Neural cell (in vitro differentiated cells): ENCODE results near the gene CTNNA1. TPM values are rescaled to one million over a fixed set of nuclear protein-coding genes. Genes with fewer than 3 reads are reported as not detected.
A peak's percentile ranks its signal among the peaks of the same experiment; 100 is the strongest.

Experiments used
- H2AFZ ChIP-seq: fragments of 200-600, 300-800 bp; sonication (generic), shearing (Covaris generic); 2 replicates; pipeline ENCODE4 v1.6.0; 2014; ENCODE audit warnings: low read depth, mild to moderate bottlenecking, antibody characterized with exemption, low read length, moderate library complexity
- H3F3A ChIP-seq: fragments of 200-600 bp; shearing (Covaris generic); 2 replicates; pipeline ENCODE4 v1.6.1; 2016; ENCODE audit warnings: mild to moderate bottlenecking, moderate library complexity, mixed read lengths, antibody characterized with exemption, low read length; ENCODE audit not compliant: insufficient read depth, poor library complexity, severe bottlenecking
- H3K27ac ChIP-seq: fragments of 200-600, 300-800 bp; sonication (generic), shearing (Covaris generic); 2 replicates; pipeline ENCODE4 v1.5.1; 2014; ENCODE audit warnings: mild to moderate bottlenecking, low read length, moderate library complexity
- H3K27me3 ChIP-seq: fragments of 300-800, 200-600 bp; sonication (generic), shearing (Covaris generic); 2 replicates; pipeline ENCODE4 v1.6.0; 2014; ENCODE audit warnings: mild to moderate bottlenecking, low read depth, low read length, moderate library complexity; ENCODE audit not compliant: insufficient read depth
- H3K36me3 ChIP-seq: fragments of 300-800, 200-600 bp; sonication (generic), shearing (Covaris generic); 2 replicates; pipeline ENCODE4 v1.5.1; 2014; ENCODE audit warnings: mild to moderate bottlenecking, antibody characterized with exemption, low read length, moderate library complexity; ENCODE audit not compliant: insufficient read depth
- H3K4me2 ChIP-seq: fragments of 300-800, 200-600 bp; sonication (generic), shearing (Covaris generic); 2 replicates; pipeline ENCODE4 v1.6.0; 2014; ENCODE audit warnings: mild to moderate bottlenecking, low read length
- H3K4me3 ChIP-seq: fragments of 300-800, 200-600 bp; sonication (generic), shearing (Covaris generic); 2 replicates; pipeline ENCODE4 v1.5.1; 2014; ENCODE audit warnings: mild to moderate bottlenecking, low read length, moderate library complexity
- H3K79me2 ChIP-seq: fragments of 200-600 bp; shearing (Covaris generic); replicated peaks from 2 replicates; pipeline ENCODE4 v1.6.0; 2014; ENCODE audit warnings: mild to moderate bottlenecking, low read length, moderate library complexity; ENCODE audit not compliant: insufficient read depth
- H3K9ac ChIP-seq: fragments of 300-800, 200-600 bp; sonication (generic), shearing (Covaris generic); 2 replicates; pipeline ENCODE4 v1.6.1; 2016; ENCODE audit warnings: mild to moderate bottlenecking, low read length, mixed read lengths
- H3K9me2 ChIP-seq: fragments of 200-600 bp; shearing (Covaris generic); 2 replicates; pipeline ENCODE4 v1.6.1; 2016; ENCODE audit warnings: mild to moderate bottlenecking, low read length, mixed read lengths; ENCODE audit not compliant: insufficient read depth
- H3K9me3 ChIP-seq: fragments of 200-600, 300-800 bp; sonication (generic), shearing (Covaris generic); 2 replicates; pipeline ENCODE4 v1.6.1; 2016; ENCODE audit warnings: mild to moderate bottlenecking, mixed run types, low read length, moderate library complexity, mixed read lengths
- H4K20me1 ChIP-seq: fragments of 200-600 bp; shearing (Covaris generic); 2 replicates; pipeline ENCODE4 v1.6.1; 2016; ENCODE audit warnings: mild to moderate bottlenecking, mixed run types; ENCODE audit not compliant: insufficient read depth
- CTCF ChIP-seq: fragments of 450-650 bp; IDR thresholded peaks from 2 replicates; pipeline ENCODE4 v1.5.1; 2014; ENCODE audit warnings: antibody characterized with exemption, mild to moderate bottlenecking, moderate library complexity; ENCODE audit not compliant: poor library complexity, severe bottlenecking
- EP300 ChIP-seq: fragments of 450-650 bp; conservative IDR thresholded peaks from 2 replicates; pipeline ENCODE4 v1.6.1; 2014; ENCODE audit warnings: antibody characterized with exemption, mild to moderate bottlenecking, moderate library complexity; ENCODE audit not compliant: poor library complexity, severe bottlenecking
- EZH2 ChIP-seq: fragments of 200-600, 300-800 bp; shearing (Covaris generic), sonication (generic); IDR thresholded peaks from 2 replicates; pipeline ENCODE4 v1.6.1; 2014; ENCODE audit warnings: antibody characterized with exemption, low read length, borderline replicate concordance, mild to moderate bottlenecking; ENCODE audit not compliant: insufficient read depth, poor library complexity, severe bottlenecking
- MXI1 ChIP-seq: fragments of 450-650 bp; conservative IDR thresholded peaks from 2 replicates; pipeline ENCODE4 v1.6.1; 2014; ENCODE audit warnings: antibody characterized with exemption, mild to moderate bottlenecking; ENCODE audit not compliant: poor library complexity, severe bottlenecking
- POLR2AphosphoS5 ChIP-seq: IDR thresholded peaks from 2 replicates; pipeline ENCODE4 v1.6.1; 2012
- RAD21 ChIP-seq: fragments of 450-650 bp; conservative IDR thresholded peaks from 2 replicates; pipeline ENCODE4 v1.6.1; 2014; ENCODE audit warnings: antibody characterized with exemption, mild to moderate bottlenecking, moderate library complexity
- REST ChIP-seq: IDR thresholded peaks from 2 replicates; pipeline ENCODE4 v1.6.1; 2012; ENCODE audit warnings: borderline replicate concordance
- SMC3 ChIP-seq: fragments of 450-650 bp; conservative IDR thresholded peaks from 2 replicates; pipeline ENCODE4 v1.6.1; 2014; ENCODE audit warnings: antibody characterized with exemption, mild to moderate bottlenecking, moderate library complexity; ENCODE audit not compliant: poor library complexity
- TAF1 ChIP-seq: IDR thresholded peaks from 2 replicates; pipeline ENCODE4 v1.6.1; 2012; ENCODE audit warnings: low read depth
- polyA plus RNA-seq: library from polyadenylated mRNA; depleted of rRNA; stranded (reverse); fragments of >200 nt; gene quantifications from 2 replicates; pipeline ENCODE4 v1.2.3, GENCODE V29; 2014

CTNNA1 gene
- polyA plus RNA-seq, 1 donor from 2014 or later = 87.9 TPM

GRCh38 chr5:138875946-138876345, 122.7 kb downstream of the CTNNA1 start:
- TF ChIP-seq REST (no peak), RAD21 (no peak), POLR2AphosphoS5 (no peak), TAF1 (no peak), MXI1 (no peak), SMC3 (no peak), CTCF (no peak), EP300 (no peak), EZH2 (no peak)
- Histone ChIP-seq H3K79me2 (peaks cover 34% of the 10 kb centered on the region), H3K36me3 (no peaks in the 10 kb centered on the region), H3K27ac (peak overlapping the region; percentile 91), H3K9me2 (no peaks in the 10 kb centered on the region), H3K27me3 (no peaks in the 10 kb centered on the region), H3K4me2 (peak overlapping the region; percentile 90), H3K9ac (peak overlapping the region; percentile 71), H4K20me1 (no peaks in the 10 kb centered on the region), H2AFZ (no peak overlapping the region), H3F3A (no peaks in the 10 kb centered on the region), H3K4me3 (peak overlapping the region; percentile 66), H3K9me3 (no peaks in the 10 kb centered on the region)

DNA sequence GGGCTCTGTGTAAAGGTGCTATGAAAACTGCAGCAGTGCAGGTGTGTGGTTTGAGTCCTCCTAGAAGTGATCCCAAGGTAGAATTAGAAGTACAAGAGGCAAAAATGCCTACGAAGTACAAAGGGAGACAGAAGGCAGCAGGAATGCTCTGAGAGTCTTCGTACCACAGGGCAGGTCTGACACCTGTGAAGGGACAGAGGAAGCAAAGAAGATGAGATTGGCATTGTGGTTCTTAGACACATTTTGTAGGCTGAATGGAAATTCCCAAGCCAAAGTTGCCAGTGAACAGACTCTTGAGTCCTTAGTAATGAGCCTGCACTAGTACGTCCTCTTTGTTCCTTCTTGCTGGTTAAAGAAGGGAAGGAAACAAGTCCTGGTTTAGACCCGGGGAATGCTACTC, 123.6 kb downstream of the CTNNA1 start:
- no peaks in the 10 kb centered on the region for H3K9me2 ChIP-seq
- peak overlapping the region; percentile 66 for H3K4me3 ChIP-seq
- no peaks in the 10 kb centered on the region for H3F3A ChIP-seq
- H3K79me2 ChIP-seq = peaks cover 31% of the 10 kb centered on the region
- no peaks in the 10 kb centered on the region for H3K9me3 ChIP-seq
- H4K20me1 ChIP-seq = no peaks in the 10 kb centered on the region
- no peak overlapping the region for H2AFZ ChIP-seq
- no peaks in the 10 kb centered on the region for H3K27me3 ChIP-seq
- no peak overlapping the region for H3K4me2 ChIP-seq
- TF ChIP-seq TAF1 (no peak), REST (no peak), POLR2AphosphoS5 (no peak), SMC3 (no peak), EZH2 (no peak), EP300 (no peak), CTCF (no peak), RAD21 (no peak), MXI1 (no peak)
- no peak overlapping the region for H3K9ac ChIP-seq
- no peaks in the 10 kb centered on the region for H3K36me3 ChIP-seq
- H3K27ac ChIP-seq = no peak overlapping the region
